ENCODE measurements around the gene ACKR1.

The ACKR1 gene

DNA sequence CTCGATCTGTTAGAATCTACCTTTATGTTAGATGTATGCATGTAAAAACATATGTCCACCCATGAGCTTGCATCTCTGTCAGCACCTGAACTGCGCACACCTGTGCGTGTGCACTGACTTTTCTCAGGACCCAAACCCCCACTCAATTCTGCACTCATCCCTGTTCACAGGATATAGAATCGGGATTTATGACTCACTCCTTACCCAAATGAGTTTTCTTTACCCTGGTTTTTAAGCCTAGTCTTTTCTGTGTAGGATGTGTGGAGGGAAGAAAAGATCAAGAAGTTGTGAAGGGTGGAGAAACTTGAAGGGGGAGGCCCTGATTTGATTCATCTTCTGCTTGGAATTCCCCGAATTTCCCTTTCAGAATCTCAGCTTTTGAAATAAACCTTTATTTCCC is 2.4 kb downstream of the ACKR1 start:
- Histone ChIP-seq H3K27ac (ENCODE audit: low read depth, low read length) (no peak overlapping the region), H3K4me3 (ENCODE audit: low read depth, low read length) (no peak overlapping the region)

DNA sequence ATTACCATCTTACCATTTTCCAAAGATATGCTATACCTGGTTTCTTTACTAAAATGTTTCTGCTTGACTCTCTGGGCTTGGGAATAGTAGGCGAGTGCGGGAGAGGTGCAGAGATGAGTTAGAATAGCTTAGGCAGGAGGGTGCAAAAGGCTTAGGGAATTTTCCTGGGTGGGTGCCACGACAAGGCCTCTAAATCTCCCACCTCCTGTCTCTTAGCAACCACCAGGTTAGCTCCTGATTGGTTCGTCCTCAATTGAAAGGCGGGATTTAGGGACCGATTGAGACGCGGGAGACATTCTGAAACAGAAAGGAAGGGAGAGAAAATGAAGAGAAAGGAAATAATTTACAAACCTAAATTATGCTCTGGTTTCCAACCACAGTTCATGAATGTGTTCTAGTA is 3.1 kb downstream of the ACKR1 start:
- H3K9me3 ChIP-seq (ENCODE audit: control insufficient read depth, insufficient read depth, low read depth, low read length): no peaks in the 10 kb centered on the region
- H3K4me1 ChIP-seq (ENCODE audit: control insufficient read depth, insufficient read depth, low read length): peaks cover 3% of the 10 kb centered on the region; the same call in 1 of the 2 replicates
- H3K4me3 ChIP-seq (ENCODE audit: low read depth, low read length): peak overlapping the region; percentile 39; the same call in 1 of the 2 replicates
- H3K36me3 ChIP-seq (ENCODE audit: control insufficient read depth, insufficient read depth, low read length): no peaks in the 10 kb centered on the region
- H3K27me3 ChIP-seq (ENCODE audit: control insufficient read depth, insufficient read depth, low read length): peaks cover 34% of the 10 kb centered on the region
- no peak overlapping the region for H3K9ac ChIP-seq (ENCODE audit: low read length)
- H3K27ac ChIP-seq (ENCODE audit: low read depth, low read length): no peak overlapping the region

More for the DNA sequence above, 2.4 kb downstream of the ACKR1 start:
- Histone ChIP-seq H3K36me3 (ENCODE audit: control insufficient read depth, insufficient read depth, low read length) (no peaks in the 10 kb centered on the region), H3K9me3 (ENCODE audit: control insufficient read depth, insufficient read depth, low read depth, low read length) (no peaks in the 10 kb centered on the region), H3K4me1 (ENCODE audit: control insufficient read depth, insufficient read depth, low read length) (peaks cover 3% of the 10 kb centered on the region; the same call in 1 of the 2 replicates), H3K27me3 (ENCODE audit: control insufficient read depth, insufficient read depth, low read length) (peaks cover 32% of the 10 kb centered on the region), H3K9ac (ENCODE audit: low read length) (no peak overlapping the region)

GRCh38 chr1:159208175-159208825 is 3.6 kb downstream of the ACKR1 start:
- Histone ChIP-seq H3K9ac (ENCODE audit: low read length) (no peak overlapping the region), H3K27me3 (ENCODE audit: control insufficient read depth, insufficient read depth, low read length) (peaks cover 34% of the 10 kb centered on the region), H3K27ac (ENCODE audit: low read depth, low read length) (no peak overlapping the region), H3K9me3 (ENCODE audit: control insufficient read depth, insufficient read depth, low read depth, low read length) (no peaks in the 10 kb centered on the region), H3K36me3 (ENCODE audit: control insufficient read depth, insufficient read depth, low read length) (no peaks in the 10 kb centered on the region), H3K4me3 (ENCODE audit: low read depth, low read length) (peak overlapping the region; percentile 39; the same call in 1 of the 2 replicates), H3K4me1 (ENCODE audit: control insufficient read depth, insufficient read depth, low read length) (peaks cover 3% of the 10 kb centered on the region; the same call in 1 of the 2 replicates)

- Histone ChIP-seq H3K27me3 (ENCODE audit: control insufficient read depth, insufficient read depth, low read length) (peaks cover 34% of the 10 kb centered on the region), H3K9me3 (ENCODE audit: control insufficient read depth, insufficient read depth, low read depth, low read length) (no peaks in the 10 kb centered on the region), H3K9ac (ENCODE audit: low read length) (no peak overlapping the region), H3K27ac (ENCODE audit: low read depth, low read length) (no peak overlapping the region), H3K4me1 (ENCODE audit: control insufficient read depth, insufficient read depth, low read length) (peaks cover 3% of the 10 kb centered on the region; the same call in 1 of the 2 replicates), H3K4me3 (ENCODE audit: low read depth, low read length) (no peak overlapping the region), H3K36me3 (ENCODE audit: control insufficient read depth, insufficient read depth, low read length) (no peaks in the 10 kb centered on the region)
Measured at GRCh38 chr1:159209061-159209460, 4.4 kb downstream of the ACKR1 start.

- Histone ChIP-seq H3K9me3 (ENCODE audit: control insufficient read depth, insufficient read depth, low read depth, low read length) (no peaks in the 10 kb centered on the region), H3K9ac (ENCODE audit: low read length) (no peak overlapping the region), H3K4me3 (ENCODE audit: low read depth, low read length) (no peak overlapping the region), H3K4me1 (ENCODE audit: control insufficient read depth, insufficient read depth, low read length) (peaks cover 3% of the 10 kb centered on the region; the same call in 1 of the 2 replicates), H3K36me3 (ENCODE audit: control insufficient read depth, insufficient read depth, low read length) (no peaks in the 10 kb centered on the region), H3K27ac (ENCODE audit: low read depth, low read length) (no peak overlapping the region), H3K27me3 (ENCODE audit: control insufficient read depth, insufficient read depth, low read length) (peaks cover 23% of the 10 kb centered on the region)
Measured at GRCh38 chr1:159211331-159212136, 6.9 kb downstream of the ACKR1 start.

DNA sequence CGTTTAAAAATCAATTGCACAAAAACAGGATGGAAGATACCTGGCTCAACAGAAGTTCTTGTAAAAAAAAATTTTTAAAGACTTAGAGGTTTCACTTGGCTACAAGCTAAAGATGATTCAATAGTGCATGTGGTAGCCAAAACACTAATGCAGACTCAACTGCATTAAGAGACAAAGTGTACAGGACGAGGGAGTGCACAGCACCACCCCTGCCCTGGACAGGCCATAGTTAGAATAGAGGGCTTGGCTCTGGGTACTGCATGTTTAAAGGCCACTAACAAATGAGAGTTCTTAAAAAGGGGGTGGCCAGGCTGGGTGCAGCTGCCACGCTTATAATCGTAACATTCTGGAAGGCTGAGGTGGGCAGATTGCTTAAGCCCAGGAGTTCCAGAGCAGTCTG is 7.9 kb downstream of the ACKR1 start:
- no peak overlapping the region for H3K27ac ChIP-seq (ENCODE audit: low read depth, low read length)
- H3K4me1 ChIP-seq (ENCODE audit: control insufficient read depth, insufficient read depth, low read length): peaks cover 3% of the 10 kb centered on the region; the same call in 1 of the 2 replicates
- H3K27me3 ChIP-seq (ENCODE audit: control insufficient read depth, insufficient read depth, low read length): peaks cover 13% of the 10 kb centered on the region

DNA sequence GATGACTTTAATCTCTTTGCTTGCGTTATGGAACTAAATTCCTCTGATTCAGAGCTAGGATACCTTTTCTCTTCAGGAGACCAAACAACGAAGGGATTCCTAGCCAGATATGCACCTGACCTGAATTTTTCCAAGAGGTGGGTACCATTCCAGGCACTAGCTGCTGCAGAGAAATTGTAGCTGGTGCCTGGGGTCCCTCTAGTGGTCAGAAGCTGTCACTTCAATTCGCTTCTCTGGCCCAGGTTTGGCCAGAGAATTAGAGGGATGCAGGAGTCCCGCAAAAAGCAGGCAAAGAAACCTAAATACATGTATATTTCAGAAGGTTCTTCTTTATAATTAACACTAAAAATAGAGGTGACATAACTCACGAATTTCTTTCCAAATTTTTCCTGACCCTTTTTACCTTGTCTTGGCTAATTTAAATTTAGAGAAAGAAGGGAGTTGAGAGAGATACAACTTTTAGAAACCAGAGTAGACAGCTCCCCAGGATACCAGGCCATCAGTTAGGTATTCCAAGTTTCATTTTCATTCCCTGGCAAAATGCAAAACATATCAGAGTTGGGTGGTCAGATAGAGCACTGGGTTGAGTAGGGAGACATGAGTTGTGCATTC is 9.6 kb downstream of the ACKR1 start:
- no peak overlapping the region for H3K4me3 ChIP-seq (ENCODE audit: low read depth, low read length)
- H3K9ac ChIP-seq (ENCODE audit: low read length): no peak overlapping the region
- no peaks in the 10 kb centered on the region for H3K9me3 ChIP-seq (ENCODE audit: control insufficient read depth, insufficient read depth, low read depth, low read length)
- H3K36me3 ChIP-seq (ENCODE audit: control insufficient read depth, insufficient read depth, low read length): no peaks in the 10 kb centered on the region
- H3K4me1 ChIP-seq (ENCODE audit: control insufficient read depth, insufficient read depth, low read length): peaks cover 12% of the 10 kb centered on the region
- H3K27ac ChIP-seq (ENCODE audit: low read depth, low read length): no peak overlapping the region
- peaks cover 5% of the 10 kb centered on the region; the same call in 1 of the 2 replicates for H3K27me3 ChIP-seq (ENCODE audit: control insufficient read depth, insufficient read depth, low read length)

More for the DNA sequence above, 7.9 kb downstream of the ACKR1 start:
- H3K36me3 ChIP-seq (ENCODE audit: control insufficient read depth, insufficient read depth, low read length): no peaks in the 10 kb centered on the region
- no peaks in the 10 kb centered on the region for H3K9me3 ChIP-seq (ENCODE audit: control insufficient read depth, insufficient read depth, low read depth, low read length)
- H3K4me3 ChIP-seq (ENCODE audit: low read depth, low read length): no peak overlapping the region
- H3K9ac ChIP-seq (ENCODE audit: low read length): no peak overlapping the region

- Histone ChIP-seq H3K36me3 (ENCODE audit: control insufficient read depth, insufficient read depth, low read length) (no peaks in the 10 kb centered on the region), H3K9me3 (ENCODE audit: control insufficient read depth, insufficient read depth, low read depth, low read length) (no peaks in the 10 kb centered on the region), H3K27me3 (ENCODE audit: control insufficient read depth, insufficient read depth, low read length) (0 out of 2 replicates have a peak, but pooled peaks cover 2% of the 10 kb centered on the region), H3K9ac (ENCODE audit: low read length) (no peak overlapping the region), H3K27ac (ENCODE audit: low read depth, low read length) (no peak overlapping the region), H3K4me3 (ENCODE audit: low read depth, low read length) (no peak overlapping the region), H3K4me1 (ENCODE audit: control insufficient read depth, insufficient read depth, low read length) (peaks cover 16% of the 10 kb centered on the region)
Measured at GRCh38 chr1:159218649-159219636, 14.3 kb downstream of the ACKR1 start.

- Histone ChIP-seq H3K27ac (ENCODE audit: low read depth, low read length) (no peak overlapping the region), H3K9ac (ENCODE audit: low read length) (no peak overlapping the region), H3K9me3 (ENCODE audit: control insufficient read depth, insufficient read depth, low read depth, low read length) (no peaks in the 10 kb centered on the region), H3K27me3 (ENCODE audit: control insufficient read depth, insufficient read depth, low read length) (no peaks in the 10 kb centered on the region), H3K4me1 (ENCODE audit: control insufficient read depth, insufficient read depth, low read length) (peaks cover 16% of the 10 kb centered on the region), H3K36me3 (ENCODE audit: control insufficient read depth, insufficient read depth, low read length) (no peaks in the 10 kb centered on the region), H3K4me3 (ENCODE audit: low read depth, low read length) (no peak overlapping the region)
Measured at GRCh38 chr1:159222075-159222865, 17.6 kb downstream of the ACKR1 start.

DNA sequence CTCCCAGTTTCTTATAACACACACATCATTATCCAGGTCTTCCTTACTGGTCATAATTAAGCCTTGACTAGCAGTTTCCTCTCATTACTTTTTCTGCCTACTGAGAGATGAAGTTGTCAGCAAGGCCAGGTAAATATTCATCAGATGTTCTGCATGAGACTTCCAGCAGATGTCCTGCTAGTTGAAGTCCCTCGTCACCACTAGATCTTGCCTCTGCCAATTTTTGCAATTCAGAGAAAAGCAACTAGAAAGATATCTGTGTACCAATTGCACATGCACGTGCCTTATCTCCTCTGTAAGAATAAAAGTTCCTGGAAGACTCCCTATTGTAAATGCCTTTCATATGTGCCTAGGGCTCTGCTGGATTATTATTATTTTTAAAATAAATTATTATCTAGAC is 18.3 kb downstream of the ACKR1 start:
- peaks cover 16% of the 10 kb centered on the region for H3K4me1 ChIP-seq (ENCODE audit: control insufficient read depth, insufficient read depth, low read length)
- no peak overlapping the region for H3K4me3 ChIP-seq (ENCODE audit: low read depth, low read length)
- no peaks in the 10 kb centered on the region for H3K36me3 ChIP-seq (ENCODE audit: control insufficient read depth, insufficient read depth, low read length)
- H3K9me3 ChIP-seq (ENCODE audit: control insufficient read depth, insufficient read depth, low read depth, low read length): no peaks in the 10 kb centered on the region
- no peak overlapping the region for H3K9ac ChIP-seq (ENCODE audit: low read length)
- no peak overlapping the region for H3K27ac ChIP-seq (ENCODE audit: low read depth, low read length)
- no peaks in the 10 kb centered on the region for H3K27me3 ChIP-seq (ENCODE audit: control insufficient read depth, insufficient read depth, low read length)
